Stimulated activated CD4-positive, alpha-beta T cell treated with anti-CD3 and anti-CD28 coated beads, Interleukin-2, amount 100 ng/mL, for 24 hours (primary cell): ENCODE results near the gene FOXE1.

Experiments
- DNase-seq, 2 donors: peaks; one replicate each; pipeline ENCODE4 v3.0.0-alpha.2; 2020

Gene FOXE1

DNA sequence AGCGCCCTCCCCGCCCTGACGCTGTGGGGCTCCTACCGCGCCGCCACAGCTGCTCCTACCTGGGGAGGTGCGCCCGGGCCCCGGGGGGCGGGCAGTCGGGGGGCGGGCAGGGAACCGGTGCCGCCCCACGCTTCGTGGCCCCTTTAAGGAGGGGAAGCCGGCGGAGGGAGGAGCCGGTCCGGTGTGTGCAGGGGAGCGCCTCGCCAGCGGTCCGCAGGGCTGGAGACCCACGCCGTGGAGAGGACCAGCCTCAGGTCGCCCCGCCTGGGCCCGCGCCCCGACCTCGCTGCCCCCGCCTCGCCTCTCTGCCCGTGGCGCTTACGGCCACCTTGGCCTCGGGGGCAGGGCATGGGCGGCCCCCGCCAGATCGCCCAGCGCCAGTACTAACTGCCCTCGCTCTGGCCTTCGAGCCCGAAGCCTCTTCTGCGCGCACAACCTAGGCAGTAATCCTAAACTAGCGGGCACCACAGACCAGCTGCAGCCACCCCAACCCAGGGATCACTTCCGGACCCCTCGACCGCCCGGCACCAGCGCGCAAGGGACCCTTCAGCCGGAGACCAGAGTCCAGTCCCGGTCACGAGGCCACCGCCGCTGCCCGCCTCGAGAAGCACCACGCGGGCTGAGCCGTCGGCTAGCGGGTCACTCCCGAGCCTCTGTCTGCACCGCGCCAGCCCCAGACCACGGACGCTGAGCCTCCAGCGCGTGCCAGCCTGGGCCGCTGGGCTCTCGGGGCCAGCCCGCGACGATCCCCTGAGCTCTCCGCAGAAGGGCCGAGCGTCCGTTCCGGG, at the start of gene FOXE1:
Gene FOXE1 (plus strand): TSS at position 171 of the 788 bp plus-strand sequence. CDS start 689 bp downstream, outside the sequence.
- no peak for DNase-seq

DNA sequence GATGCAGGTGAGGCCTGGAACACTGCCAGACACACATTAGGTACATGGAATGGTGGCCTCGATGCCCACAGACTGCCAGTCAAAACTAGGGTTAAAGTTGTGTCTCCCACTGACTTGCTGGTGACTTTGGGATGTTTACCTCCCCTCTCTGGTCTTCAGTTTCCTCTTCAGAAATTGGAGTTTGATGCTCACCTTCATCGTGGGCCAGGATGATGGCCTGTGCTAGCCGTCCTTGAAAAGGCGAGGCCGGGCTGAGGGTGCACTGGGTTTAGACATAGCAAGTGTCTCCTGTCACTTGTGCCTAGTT, 49.0 kb upstream of the FOXE1 start:
- DNase-seq, result no peak

DNA sequence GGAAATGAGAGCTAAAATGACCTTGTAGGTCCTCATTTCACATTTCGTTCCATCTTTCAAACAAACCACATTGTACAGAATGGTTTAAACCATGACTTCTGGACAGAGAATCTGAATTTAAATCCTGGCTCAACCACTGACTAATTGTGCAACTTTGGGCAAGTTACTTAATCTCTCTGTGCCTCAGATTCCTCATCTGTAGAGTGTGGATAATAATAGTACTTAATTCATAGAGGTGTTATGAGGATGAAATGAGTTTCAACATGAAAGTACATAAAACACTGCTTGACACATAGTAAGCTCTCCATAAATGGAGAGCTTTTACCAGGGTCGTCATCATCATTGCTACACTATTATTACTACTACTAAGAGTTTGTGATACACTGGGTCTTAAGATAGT, 46.3 kb upstream of the FOXE1 start:
- no peak for DNase-seq

DNA sequence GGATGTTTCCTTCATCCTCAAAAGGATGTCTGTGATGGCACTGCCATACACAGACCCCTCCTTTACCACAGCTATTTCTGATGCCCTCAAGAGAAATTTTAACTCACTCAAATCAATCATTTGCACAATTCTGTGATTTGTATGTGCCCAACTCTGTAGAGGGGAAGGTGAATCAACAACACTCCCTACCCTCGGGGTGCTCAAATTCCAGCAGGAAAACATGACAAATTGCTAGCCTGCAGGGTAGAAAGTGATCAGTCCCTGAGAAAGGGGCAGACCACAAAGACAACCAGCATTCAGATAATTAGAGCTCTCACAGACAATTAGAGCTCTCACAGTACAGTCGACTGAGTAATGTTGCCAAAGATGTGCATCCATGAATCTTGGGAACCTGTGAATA, 45.3 kb upstream of the FOXE1 start:
- no peak for DNase-seq

DNA sequence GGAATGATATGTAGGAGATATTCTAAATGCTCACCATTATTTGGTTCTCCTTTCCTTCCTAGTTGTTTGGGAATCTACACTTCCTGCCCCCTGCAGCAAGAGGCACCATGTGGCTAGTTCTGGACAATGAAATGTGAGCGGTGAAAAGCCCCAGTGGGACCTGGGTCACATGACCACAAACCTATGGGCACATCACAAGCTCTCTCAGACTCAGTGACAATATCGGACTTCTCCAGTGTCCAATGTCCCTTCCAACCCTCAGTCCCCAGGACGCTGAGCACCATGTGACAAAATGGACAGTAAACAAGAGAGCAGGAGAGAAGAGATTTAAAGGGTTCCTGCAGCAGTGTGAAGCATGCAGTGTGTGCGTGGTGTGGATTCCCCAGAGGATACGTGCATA, 44.6 kb upstream of the FOXE1 start:
- DNase-seq, result no peak

DNA sequence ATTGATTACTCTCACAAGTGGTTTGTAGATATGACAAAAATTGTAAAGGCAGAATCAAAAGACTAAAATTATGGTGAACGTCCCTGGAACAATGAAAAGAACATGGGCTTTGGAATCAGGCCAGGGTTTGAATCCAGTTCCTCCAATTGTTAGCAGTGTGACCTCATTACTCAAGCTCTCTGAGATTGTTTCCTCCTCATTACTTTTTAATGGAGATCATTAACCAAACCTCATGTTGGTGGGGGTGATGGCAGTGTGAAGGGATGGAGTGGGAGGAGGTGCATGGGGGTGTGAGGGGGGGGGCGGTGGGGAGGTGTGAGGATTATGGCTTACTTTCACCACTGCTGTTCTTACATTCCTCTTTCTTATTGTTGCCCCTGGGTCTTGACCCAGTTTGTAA, 44.1 kb upstream of the FOXE1 start:
- no peak for DNase-seq

DNA sequence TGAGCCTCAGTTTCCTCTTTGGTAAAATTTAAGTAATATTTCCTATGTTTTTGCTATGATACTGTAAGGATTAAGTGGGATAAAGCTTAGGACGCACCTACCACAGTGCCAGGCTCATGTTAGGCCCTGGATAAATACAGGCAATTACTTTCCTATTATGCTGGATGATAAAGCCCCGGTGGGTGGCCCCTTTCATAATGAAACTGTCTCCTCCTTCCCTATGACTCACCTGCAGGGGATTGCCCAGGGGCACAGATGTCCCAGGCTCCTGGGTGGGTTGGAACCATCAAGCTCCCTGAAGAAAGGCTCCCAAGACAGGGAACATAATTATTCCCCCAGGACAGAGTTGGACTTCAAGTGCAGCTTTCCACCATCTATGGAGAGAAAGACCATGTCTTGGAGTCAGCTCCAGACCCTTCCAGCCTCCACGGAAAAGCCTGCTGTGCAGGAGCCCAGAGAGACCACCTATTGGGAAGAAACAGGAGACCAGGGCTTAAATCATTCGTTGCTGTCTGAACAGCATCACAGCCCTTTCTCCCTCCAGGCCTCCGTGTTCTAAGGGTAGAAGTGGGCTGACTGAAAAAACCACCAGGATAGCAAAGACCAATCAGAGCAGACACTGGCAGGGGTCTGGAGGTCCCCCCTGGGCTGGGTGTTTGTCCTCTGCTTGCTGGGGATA, 43.2 kb upstream of the FOXE1 start:
- DNase-seq, result no peak

DNA sequence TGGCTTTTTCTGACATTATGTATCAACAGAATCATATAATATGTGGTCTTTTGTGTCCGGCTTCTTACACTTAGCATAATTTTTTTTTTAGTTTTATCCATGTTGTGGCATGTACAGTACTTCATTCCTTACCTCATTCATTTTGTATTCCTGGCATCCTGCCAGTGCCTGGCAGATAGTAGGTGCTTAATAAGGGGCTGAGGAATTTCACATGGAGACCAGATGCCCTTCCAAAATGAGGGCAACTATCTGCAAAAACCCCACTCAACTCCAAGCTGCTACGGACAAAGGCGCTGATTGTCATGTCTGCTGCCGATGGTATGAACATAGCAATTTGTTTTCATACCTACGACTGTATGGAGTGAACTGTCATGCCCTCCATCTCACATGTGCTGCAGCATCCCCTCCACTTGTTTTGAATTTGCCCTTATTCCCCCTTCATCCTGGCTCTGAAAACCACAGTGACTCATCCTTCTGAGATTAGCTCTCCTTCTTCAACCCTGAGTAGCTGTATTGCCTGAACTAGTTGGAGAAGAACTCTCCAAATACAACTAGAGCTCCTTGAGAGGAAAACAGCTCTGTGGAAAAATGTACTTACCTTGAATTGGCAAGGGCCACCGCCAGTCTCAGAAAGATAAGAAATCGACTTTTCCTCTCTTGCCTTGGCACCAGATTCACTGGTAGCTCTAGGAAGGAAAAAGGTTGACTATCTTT, 41.3 kb upstream of the FOXE1 start:
- DNase-seq, result no peak

DNA sequence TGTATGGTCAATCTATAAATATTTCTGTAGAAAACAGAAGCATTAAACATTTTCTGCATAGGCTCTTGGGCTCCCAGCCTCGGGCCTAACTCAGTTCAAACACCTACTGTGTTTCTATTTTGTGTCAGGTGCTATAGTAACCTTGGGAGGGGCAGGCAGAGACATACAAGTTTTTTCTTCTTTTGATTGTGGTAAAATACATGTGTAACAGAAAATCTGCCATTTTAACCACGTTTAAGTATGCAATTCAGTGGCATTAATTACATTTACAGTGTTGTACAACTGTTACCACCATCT, 40.8 kb upstream of the FOXE1 start:
- DNase-seq, result no peak

DNA sequence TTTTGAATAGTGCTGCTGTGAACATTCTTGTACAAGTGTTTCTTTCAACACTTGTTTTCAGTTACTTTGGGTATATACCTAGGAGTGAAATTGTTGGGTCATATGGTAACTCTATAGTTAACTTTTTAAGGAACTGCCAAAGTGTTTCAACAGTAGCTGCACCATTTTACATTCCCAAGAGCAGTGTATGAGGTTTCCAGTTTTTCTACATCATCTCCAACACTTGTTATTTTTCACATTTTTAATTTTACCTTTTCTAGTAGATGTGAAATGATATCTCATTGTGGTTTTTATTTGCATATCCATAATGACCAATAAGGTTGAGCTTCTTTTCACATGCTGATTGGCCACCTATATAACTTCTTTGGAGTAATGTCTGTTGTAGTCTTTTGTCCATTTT, 40.0 kb upstream of the FOXE1 start:
- no peak for DNase-seq

DNA sequence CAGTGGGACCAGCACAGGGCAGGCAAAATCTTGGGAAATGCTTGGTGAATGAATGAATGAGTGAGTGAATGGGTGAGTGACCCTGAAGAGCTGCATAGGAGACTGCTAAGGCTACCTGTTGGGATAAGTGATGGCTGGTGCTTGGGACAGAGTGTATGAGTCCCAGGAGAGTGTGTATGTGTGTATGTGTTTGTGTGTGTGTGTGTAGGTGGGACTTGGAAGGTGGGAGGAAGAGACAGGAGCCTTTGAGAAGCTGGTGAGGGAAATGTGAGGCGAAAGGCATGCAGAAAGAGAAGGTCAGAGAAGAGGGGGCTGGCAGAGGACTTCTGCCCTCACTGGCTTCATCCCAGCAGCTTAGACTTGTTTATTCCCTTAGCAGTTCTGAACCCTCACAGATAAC, 33.3 kb upstream of the FOXE1 start:
- DNase-seq, result no peak

DNA sequence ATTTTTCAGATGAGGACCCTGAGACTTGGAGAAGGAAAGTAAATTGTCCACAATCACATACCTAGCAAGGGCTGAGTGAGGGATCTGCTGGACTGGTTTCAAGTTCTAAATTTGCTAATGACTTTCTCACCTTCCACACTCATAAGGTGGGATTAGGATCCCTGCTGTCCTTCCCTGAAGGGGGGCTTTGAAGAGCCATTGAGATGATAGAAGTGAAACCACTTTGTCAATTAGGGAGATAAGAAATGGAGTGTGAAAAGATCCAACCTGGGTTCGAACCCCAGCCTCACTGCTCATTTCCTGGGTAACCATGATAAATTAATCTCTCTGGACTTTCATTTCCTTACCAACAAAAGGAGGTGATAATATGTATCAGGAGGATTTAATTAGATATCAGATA, 32.7 kb upstream of the FOXE1 start:
- DNase-seq, result no peak

DNA sequence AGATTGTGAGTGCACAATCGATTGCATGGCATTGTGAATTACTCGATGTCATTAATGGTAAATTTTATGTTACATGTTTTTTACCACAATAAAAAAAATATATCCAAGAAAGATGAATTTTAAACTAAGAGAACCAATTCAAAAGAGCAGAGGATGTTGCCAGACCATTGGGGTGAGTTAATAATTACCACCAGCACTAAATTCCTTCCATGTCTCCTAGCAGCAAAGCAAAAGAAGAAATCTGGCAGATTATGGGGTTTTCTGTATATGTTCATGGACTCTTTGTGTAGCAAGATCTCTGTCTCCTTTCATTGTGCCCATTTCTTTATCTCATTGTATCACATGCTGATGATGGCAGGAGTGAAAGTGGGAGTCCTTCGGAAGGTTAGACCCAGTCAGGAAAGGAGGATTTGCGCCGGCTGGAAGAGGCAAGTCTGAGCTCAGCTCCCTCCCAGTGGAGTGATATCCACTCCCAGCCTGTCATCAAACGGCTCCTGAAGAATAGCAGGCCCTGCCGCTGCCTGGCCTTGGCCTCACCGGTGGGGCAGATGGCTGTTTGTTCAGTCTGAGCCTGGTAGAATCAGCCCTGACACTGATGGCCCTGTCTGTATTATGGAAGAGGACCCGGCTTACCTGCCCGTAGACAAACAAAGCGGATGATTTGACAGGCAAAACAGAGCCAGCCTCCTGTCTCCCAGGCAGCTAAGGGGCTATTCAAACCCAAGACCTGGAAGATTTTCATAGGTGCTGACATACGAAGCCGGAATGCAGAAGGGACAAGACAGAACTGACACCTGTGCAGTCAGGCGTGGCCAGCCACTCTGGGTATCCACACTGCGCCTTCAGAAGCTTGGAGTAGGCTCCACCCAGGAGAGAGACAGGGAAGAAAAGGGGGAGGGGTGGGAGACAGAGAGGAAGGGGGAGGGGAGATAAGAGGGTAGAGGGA, 21.9 kb upstream of the FOXE1 start:
- no peak for DNase-seq

DNA sequence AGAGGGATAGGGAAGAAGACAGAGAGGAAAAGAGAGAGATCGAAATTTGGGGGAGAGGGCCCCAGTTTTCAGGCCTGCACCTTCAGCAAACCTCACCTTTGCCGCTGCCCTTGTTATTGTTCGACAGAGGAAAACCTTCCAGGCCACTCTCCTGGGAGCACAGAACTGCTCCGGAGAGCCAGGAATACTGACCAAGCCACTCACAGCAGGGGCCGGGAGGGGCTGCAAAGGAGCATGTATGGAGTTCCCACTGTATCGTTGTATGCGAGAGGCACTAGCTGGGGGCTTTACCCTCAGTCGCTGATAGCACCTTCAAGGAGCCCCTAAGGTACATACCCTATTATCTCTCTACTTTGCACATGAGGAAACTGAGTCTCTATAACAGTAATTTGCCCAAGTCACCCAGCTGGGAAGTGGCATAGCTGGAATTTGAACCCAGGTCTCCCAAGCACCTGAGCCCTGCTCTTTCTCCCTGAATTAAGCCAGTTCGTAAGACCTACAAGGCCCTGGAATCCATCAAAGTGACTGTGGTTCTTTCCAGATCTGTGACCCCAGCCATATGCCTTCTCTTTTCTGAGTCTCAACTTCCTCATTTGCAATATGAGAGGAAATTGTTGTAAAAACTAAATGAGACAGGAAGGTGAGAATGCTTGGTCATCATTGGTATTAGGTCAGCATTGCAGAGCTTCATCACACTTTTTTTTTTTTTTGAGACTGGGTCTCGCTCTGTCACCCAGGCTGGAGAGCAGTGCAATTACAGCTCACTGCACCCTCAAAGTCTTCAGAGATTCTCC, 21.0 kb upstream of the FOXE1 start:
- DNase-seq, result no peak

DNA sequence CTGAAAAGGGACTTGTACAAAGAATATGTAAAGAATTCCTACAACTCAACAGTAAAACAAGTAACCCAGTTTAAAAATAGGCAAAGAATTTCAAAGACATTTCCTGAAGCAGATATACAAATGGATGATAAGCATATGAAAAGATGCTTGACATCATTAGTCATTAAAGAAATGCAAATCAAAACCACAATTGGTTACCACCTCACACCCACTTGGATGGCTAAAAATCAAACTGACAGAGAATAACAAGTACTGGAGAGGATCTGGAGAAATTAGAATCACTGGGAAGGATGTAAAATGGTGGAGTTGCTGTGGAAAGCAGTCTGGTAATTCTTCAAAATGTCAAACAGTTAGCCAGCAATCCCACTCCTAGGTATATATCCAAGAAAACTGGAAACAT, 12.5 kb upstream of the FOXE1 start:
- no peak for DNase-seq

DNA sequence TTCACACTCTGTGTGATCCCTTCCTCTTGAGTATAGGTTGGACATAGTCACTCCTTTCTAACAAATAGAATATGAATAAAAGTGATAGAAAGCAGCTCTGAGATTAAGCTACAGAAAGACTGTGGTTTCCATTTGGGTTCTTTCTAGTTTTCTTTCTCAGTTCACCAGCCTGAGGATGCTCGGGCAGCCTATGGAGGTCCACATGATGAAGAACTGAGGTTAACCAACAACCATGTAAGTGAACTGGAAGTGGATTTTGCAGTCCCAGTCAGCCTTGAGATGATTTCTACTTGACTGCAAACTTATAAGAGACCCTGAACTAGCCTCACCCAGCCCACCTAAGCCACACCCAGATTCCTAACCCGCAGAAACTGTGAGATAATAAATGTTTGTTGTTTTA, 10.1 kb upstream of the FOXE1 start:
- DNase-seq, result no peak

DNA sequence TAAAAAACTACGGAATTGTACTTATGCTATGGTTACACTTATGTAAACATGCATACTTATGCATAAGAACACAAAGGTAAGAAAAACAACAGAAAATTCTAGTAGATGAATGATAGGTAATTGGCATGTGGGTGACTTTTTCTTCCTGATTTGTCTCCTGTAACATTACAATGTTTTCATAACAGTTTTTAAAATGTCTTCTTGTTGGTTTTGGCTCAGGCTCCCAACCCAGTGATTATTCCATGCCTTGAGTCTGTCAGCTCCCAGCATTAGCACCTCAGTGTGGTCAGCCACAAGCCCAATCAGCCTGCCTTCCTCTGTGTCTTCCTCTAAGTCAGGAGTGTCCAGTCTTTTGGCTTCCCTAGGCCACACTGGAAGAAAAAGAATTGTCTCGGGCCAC, 7.9 kb upstream of the FOXE1 start:
- DNase-seq, result no peak

DNA sequence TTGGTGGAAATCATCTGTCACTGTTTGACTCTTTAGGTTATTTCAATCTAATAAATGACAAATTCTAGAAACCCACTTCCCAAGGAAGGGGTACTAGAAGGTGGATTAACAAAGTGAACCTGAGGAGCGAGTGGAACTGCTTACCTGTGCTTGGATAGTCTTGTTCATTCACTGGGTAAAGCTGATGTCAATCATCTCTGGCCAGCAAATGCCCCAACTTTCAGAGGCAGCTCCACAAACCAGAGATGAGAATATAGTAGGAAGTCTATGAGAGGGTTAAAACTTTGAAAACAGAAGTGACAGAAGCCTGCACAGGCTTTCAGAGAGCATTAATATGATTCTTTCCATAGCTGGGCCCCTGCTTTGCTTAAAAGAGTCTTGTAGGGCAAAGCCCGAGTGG, 7.3 kb upstream of the FOXE1 start:
- DNase-seq, result no peak

DNA sequence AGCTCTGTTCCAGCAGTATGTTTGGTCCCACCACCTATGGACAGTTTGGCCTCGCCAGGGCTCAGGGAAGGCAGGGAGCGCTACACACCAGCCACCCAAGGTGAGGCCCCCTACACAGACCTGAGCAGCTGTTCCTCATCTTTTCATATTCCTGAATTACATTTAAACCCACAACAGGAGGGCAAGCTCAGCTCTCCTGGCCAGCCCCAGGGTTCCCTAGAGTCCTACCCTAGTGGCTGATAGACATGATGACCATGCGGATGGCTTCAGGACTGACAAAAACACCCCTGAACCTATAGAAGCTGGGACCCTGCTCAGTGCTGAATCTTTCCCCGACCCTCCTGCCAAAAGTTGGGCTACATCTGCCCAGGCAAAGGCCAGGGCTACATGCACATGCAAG, 6.7 kb upstream of the FOXE1 start:
- DNase-seq, result no peak

DNA sequence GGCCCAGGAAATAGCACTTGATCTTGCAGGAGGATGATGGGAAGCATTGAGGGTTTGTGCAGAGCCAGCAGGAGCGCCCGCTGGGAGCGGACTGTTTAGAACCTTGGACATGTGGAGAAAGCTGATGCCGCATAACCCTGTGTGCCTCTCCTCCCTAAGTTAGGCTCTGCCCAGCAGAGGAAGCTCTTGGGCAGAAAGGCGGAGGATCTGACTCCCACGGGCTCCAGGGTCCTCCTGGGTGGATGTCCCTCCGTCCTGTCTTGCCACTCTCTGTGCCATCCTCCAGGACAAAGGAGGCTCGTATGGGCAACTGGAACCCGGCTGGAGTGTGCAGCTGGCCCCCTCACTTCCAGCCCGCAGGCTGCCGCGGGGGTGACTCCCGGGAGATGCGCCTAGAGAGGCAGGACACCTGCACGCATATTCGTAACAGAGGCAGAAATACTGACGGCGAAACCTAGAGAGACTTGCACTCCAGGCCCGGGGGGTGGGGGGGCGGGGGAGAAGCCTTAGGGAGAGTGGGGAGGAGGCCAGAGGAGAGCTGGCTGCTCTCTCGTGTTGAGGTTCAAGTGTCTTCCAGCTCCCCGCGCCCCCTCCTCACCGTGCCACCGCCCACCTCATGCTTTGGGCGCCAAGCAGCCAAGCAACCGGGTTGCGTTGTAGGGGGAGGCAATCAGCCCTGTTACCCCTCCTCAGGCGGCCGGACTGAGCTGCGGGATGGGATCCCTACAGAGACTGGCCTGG, 5.4 kb upstream of the FOXE1 start:
- DNase-seq, result no peak

DNA sequence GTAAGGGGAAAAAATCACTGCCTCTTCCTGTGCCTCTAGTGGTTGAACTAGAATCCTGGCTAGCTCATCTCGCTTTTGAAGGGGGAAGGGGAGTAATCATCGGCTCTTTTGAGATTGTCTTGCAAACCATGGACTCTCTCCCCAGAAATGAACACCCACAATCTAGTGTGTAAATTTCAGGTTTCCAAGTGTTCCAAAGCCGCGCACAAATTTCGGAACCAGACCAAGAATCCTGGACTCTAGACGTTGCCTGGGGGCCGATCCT, 4.9 kb upstream of the FOXE1 start:
- DNase-seq, result no peak
